Vagina (tissue), 2 donors: ENCODE data around the gene SEPTIN8.

Source experiments
- POLR2A ChIP-seq, 2 donors: fragments of 450-650 bp; IDR thresholded peaks; one replicate each; pipeline ENCODE4 v1.6.1; 2017; ENCODE audit warnings: antibody characterized with exemption in 2 of 2, mild to moderate bottlenecking in 2 of 2, moderate library complexity in 2 of 2
- TF ChIP-seq, protein P1 (sequence below), 3 experiments: fragments of 450-650 bp in 2 of 3; fragments of 200-600 bp in 1 of 3; sonication (generic) in 1 of 3; IDR thresholded peaks; one replicate each; pipeline ENCODE4 v1.5.1; 2017 to 2019; ENCODE audit warnings: antibody characterized with exemption in 3 of 3, mild to moderate bottlenecking in 2 of 3, moderate library complexity in 2 of 3

- TF ChIP-seq, protein P1, sequence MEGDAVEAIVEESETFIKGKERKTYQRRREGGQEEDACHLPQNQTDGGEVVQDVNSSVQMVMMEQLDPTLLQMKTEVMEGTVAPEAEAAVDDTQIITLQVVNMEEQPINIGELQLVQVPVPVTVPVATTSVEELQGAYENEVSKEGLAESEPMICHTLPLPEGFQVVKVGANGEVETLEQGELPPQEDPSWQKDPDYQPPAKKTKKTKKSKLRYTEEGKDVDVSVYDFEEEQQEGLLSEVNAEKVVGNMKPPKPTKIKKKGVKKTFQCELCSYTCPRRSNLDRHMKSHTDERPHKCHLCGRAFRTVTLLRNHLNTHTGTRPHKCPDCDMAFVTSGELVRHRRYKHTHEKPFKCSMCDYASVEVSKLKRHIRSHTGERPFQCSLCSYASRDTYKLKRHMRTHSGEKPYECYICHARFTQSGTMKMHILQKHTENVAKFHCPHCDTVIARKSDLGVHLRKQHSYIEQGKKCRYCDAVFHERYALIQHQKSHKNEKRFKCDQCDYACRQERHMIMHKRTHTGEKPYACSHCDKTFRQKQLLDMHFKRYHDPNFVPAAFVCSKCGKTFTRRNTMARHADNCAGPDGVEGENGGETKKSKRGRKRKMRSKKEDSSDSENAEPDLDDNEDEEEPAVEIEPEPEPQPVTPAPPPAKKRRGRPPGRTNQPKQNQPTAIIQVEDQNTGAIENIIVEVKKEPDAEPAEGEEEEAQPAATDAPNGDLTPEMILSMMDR (IDR thresholded peaks at IDR 0.05), result no peak
- no peak for TF ChIP-seq POLR2A (IDR thresholded peaks at IDR 0.05)
These were observed 8.6 kb downstream of the SEPTIN8 start for GRCh38 chr5:132768485-132768868.
